AG10803 (cell line): ENCODE results near the gene PLXDC2.

ENCODE experiments used
- DNase-seq: peaks from one replicate; pipeline ENCODE4 v3.0.0; 2010; ENCODE audit warnings: low read depth
- H3K4me3 ChIP-seq: 2 replicates; pipeline ENCODE4 v1.5.1; 2011; ENCODE audit warnings: mild to moderate bottlenecking, low read length, control low read depth
- TF ChIP-seq, protein P1 (sequence below): conservative IDR thresholded peaks from 2 replicates; pipeline ENCODE4 v1.5.1; 2011; ENCODE audit warnings: mild to moderate bottlenecking, low read length, control low read depth, inconsistent platforms

Gene PLXDC2

GRCh38 chr10:20006169-20006870 is 190.1 kb downstream of the PLXDC2 start:
- DNase-seq = no peak
- TF ChIP-seq, protein P1, sequence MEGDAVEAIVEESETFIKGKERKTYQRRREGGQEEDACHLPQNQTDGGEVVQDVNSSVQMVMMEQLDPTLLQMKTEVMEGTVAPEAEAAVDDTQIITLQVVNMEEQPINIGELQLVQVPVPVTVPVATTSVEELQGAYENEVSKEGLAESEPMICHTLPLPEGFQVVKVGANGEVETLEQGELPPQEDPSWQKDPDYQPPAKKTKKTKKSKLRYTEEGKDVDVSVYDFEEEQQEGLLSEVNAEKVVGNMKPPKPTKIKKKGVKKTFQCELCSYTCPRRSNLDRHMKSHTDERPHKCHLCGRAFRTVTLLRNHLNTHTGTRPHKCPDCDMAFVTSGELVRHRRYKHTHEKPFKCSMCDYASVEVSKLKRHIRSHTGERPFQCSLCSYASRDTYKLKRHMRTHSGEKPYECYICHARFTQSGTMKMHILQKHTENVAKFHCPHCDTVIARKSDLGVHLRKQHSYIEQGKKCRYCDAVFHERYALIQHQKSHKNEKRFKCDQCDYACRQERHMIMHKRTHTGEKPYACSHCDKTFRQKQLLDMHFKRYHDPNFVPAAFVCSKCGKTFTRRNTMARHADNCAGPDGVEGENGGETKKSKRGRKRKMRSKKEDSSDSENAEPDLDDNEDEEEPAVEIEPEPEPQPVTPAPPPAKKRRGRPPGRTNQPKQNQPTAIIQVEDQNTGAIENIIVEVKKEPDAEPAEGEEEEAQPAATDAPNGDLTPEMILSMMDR = no peak
- H3K4me3 ChIP-seq = no peak overlapping the region

DNA sequence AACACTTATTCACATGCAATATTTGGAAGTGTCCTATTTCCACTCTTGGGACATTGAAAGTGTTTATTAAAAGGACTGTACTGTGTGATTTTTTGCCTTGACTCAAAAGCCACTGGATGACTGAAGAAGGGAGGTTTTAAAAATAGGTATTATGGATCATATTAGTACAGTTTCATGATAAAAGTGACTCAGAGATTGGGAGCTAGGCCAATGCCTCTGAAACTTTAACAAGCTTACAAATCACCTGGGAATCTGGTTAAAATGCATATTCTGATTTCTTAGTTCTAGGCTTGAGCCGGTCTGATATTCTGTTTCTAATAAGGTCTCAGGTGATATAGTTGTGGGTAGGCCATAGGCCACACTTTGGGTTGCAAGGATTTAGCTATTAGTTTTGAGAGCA is 191.2 kb downstream of the PLXDC2 start:
- no peak for DNase-seq
- TF ChIP-seq, protein P1 = no peak
- H3K4me3 ChIP-seq = no peak overlapping the region

DNA sequence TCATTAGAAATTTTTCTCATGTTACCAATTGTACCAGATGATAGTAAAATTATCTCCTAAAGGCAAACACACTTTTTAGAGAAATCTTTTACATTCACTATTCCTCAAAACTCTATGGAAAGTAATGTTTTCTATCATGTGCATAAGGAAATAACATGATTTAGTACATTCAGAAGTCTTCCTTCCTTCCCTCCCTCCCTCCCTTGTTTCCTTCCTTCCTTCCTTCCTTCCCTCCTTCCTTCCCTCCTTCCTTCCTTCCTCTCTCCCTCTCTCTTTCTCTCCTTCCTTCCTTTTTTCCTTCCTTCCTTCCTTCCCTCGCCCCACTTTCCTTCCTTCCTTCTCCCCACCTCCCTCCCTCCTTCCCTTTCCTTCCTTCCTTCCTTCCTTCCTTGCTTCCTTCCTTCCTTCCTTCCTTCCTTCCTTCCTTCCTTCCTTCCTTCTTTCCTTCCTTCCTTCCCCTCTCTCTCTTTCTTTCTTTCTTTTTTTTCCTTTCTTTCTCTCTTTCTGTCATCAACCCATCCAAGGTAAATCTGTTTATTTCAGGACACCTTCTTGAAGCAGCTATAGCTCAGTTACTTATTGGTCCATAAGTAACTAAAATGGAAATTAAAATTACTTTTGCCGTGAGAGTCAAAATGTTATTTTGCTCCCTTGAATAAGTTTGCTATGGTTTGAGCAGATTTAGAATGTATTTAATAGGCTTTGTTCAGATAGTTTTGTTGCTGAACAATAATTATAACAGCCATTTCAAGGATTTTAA is 197.9 kb downstream of the PLXDC2 start:
- H3K4me3 ChIP-seq = no peak overlapping the region
- no peak for DNase-seq
- TF ChIP-seq, protein P1 = no peak

DNA sequence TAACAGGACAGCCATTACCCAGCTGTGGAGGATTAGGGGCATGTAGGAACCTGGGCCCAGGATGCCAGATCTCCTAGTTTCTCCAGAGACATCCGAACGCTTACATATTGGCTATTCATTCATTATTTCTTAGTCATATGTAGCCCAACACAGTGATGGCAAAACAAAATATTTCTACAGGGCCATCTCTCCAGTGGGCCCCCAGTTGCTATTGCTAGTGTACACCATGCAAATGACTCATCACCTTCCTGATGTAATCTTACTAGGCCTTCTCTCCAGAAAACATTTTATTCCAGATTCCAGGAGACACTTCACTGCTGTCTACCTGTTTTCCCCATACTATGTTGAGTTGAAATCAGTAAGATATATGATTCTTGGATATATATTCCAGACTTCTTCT is 201.7 kb downstream of the PLXDC2 start:
- no peak for DNase-seq
- TF ChIP-seq, protein P1 = no peak

DNA sequence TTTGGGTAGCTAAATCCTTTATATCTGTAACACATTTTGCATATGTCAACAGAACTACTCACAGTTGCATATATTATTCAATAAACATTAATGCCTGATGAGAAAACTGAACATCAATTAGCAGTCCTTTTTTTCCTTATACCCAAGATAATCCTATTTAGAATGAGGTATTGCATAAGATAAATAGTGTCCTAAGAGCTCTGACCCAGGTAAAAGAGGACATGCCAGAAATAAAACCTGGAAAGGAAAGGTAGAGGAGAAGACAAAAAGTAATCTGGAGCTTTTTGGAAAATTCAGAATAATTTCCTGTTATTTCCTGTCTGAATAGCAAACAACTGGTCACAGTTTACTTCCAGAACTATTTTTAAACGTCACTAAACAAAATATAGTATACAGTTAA is 204.4 kb downstream of the PLXDC2 start:
- no peak overlapping the region for H3K4me3 ChIP-seq
- TF ChIP-seq, protein P1 = no peak
- no peak for DNase-seq

More for the DNA sequence above, 201.7 kb downstream of the PLXDC2 start:
- no peak overlapping the region for H3K4me3 ChIP-seq

- DNase-seq = no peak
- H3K4me3 ChIP-seq = no peak overlapping the region
- TF ChIP-seq, protein P1 = no peak
Observed at GRCh38 chr10:20029523-20029922, 213.3 kb downstream of the PLXDC2 start.

GRCh38 chr10:20033476-20033875 is 217.2 kb downstream of the PLXDC2 start:
- H3K4me3 ChIP-seq = no peak overlapping the region
- no peak for DNase-seq
- TF ChIP-seq, protein P1 = no peak
